Uterus (tissue), 2 donors: ENCODE data around the gene NTPCR.

Experiments used
- CTCF ChIP-seq, 4 experiments: fragments of 200-600 bp in 2 of 4; fragments of 450-650 bp in 2 of 4; sonication (generic) in 2 of 4; IDR thresholded peaks; one replicate each; pipeline ENCODE4 v1.5.1; 2016 to 2019; ENCODE audit warnings: antibody characterized with exemption in 4 of 4, mild to moderate bottlenecking in 2 of 4, moderate library complexity in 1 of 4
- POLR2A ChIP-seq, 2 donors: fragments of 450-650 bp; IDR thresholded peaks; one replicate each; pipeline ENCODE4 v1.6.1; 2016; ENCODE audit warnings: antibody characterized with exemption in 2 of 2, mild to moderate bottlenecking in 1 of 2, moderate library complexity in 1 of 2

GRCh38 chr1:232904566-232904965 lies 45.8 kb upstream of the NTPCR start:
- no peak for TF ChIP-seq CTCF (IDR thresholded peaks at IDR 0.05)
- TF ChIP-seq POLR2A (IDR thresholded peaks at IDR 0.05): no peak
